ENCODE results near the gene ARGFX. TPM values are rescaled to one million over a fixed set of nuclear protein-coding genes. Genes with fewer than 3 reads are reported as not detected.

ARGFX gene
- total RNA-seq (2021; ENCODE audit: unreplicated experiment) = not detected
- polyA plus RNA-seq (2012) = not detected in 2 replicates
- Bru-seq, nascent RNA = not detected
- BruChase-seq, experiment 1, labeled RNA remaining after a 6-hour chase = not detected
- BruChase-seq, experiment 2, labeled RNA remaining after a 2-hour chase = not detected
- long read RNA-seq = 0 reads

- no TSS peak for BruUV-seq (replicated peaks)
- no peak for DNase-seq (ENCODE audit: low read depth, low spot score)
- Histone ChIP-seq H4K20me1 (ENCODE audit: insufficient read depth) (no peaks in the 10 kb centered on the region), H3K27ac (ENCODE audit: low read depth, low read length) (no peak within 1 kb of the TSS), H3K4me1 (ENCODE audit: control insufficient read depth in 1 of 2, insufficient read depth in 2 of 2, low read length in 2 of 2) (peaks cover 4 to 9% of the 10 kb centered on the region in 2 experiments; a peak in 2 of 4 replicates), H3K9me2 (ENCODE audit: insufficient read depth) (no peaks in the 10 kb centered on the region), H3K27me3 (ENCODE audit: insufficient read depth, low read length) (no peaks in the 10 kb centered on the region), H3K79me2 (ENCODE audit: insufficient read depth, low read length) (no peaks in the 10 kb centered on the region), H3K4me3 (replicated peaks in 1 of 2; ENCODE audit: low read depth in 1 of 2, low read length in 2 of 2) (no peak within 1 kb of the TSS), H3K36me3 (ENCODE audit: control insufficient read depth in 1 of 2, insufficient read depth in 2 of 2, low read length in 2 of 2) (no peaks in the 10 kb centered on the region), H3K9me3 (ENCODE audit: control insufficient read depth in 1 of 2, insufficient read depth in 1 of 2, low read depth in 1 of 2, low read length in 2 of 2) (no peaks in the 10 kb centered on the region), H3K4me2 (ENCODE audit: low read length) (peak within 1 kb of the TSS; percentile 28; the same call in 1 of the 2 replicates), H3K9ac (ENCODE audit: low read length) (no peak within 1 kb of the TSS), H2AFZ (ENCODE audit: low read depth, low read length, poor library complexity, severe bottlenecking) (no peak within 1 kb of the TSS)
- intact Hi-C loops (cut with micrococcal nuclease) = no loop called here
- POLR2A ChIA-PET = no interaction called here
- ATAC-seq = no peak
- RAD21 ChIA-PET (ENCODE audit: low non-redundant PET in 1 of 2, low total read pairs in 2 of 2, uncharacterized antibody in 2 of 2, unreplicated experiment in 2 of 2) = no interaction called here
- CTCF ChIA-PET = no interaction called here
- TF ChIP-seq POLR2A (IDR thresholded peaks at IDR 0.05; ENCODE audit: borderline replicate concordance, extremely low read depth, insufficient read depth, insufficient read length) = no peak
- no peak for TF ChIP-seq EZH2 (IDR thresholded peaks at IDR 0.05)
Observed at GRCh38 chr3:121567649-121568048, at the start of gene ARGFX. ARGFX (plus strand) TSS chr3:121567949; CDS start chr3:121570714, 2,765 bp downstream.

GRCh38 chr3:121517953-121518655, 49.6 kb upstream of the ARGFX start:
- DNase-seq (ENCODE audit: low read depth, low spot score) = no peak
- no peak overlapping the region for H3K27ac ChIP-seq (ENCODE audit: low read depth, low read length)
- RAD21 ChIA-PET (ENCODE audit: low non-redundant PET in 1 of 2, low total read pairs in 2 of 2, uncharacterized antibody in 2 of 2, unreplicated experiment in 2 of 2) = no interaction called here
- H3K9me2 ChIP-seq (ENCODE audit: insufficient read depth) = no peaks in the 10 kb centered on the region
- H3K79me2 ChIP-seq (ENCODE audit: insufficient read depth, low read length) = peaks cover 34% of the 10 kb centered on the region; the same call in 1 of the 2 replicates
- no peaks in the 10 kb centered on the region for H3K27me3 ChIP-seq (ENCODE audit: insufficient read depth, low read length)
- H3K9me3 ChIP-seq (ENCODE audit: control insufficient read depth in 1 of 2, insufficient read depth in 1 of 2, low read depth in 1 of 2, low read length in 2 of 2) = no peaks in the 10 kb centered on the region
- no TSS peak for BruUV-seq (replicated peaks)
- intact Hi-C loops (cut with micrococcal nuclease) = no loop called here
- H3K4me2 ChIP-seq (ENCODE audit: low read length) = no peak overlapping the region
- CTCF ChIA-PET = no interaction called here
- H4K20me1 ChIP-seq (ENCODE audit: insufficient read depth) = peaks cover 4% of the 10 kb centered on the region; the same call in 1 of the 2 replicates
- H3K9ac ChIP-seq (ENCODE audit: low read length) = no peak overlapping the region
- TF ChIP-seq ZFX (IDR thresholded peaks at IDR 0.05) (no peak), ATF3 (IDR thresholded peaks at IDR 0.05) (no peak)
- H3K4me1 ChIP-seq (ENCODE audit: control insufficient read depth in 1 of 2, insufficient read depth in 2 of 2, low read length in 2 of 2) = no peaks in the 10 kb centered on the region
- POLR2A ChIA-PET = no interaction called here
- ATAC-seq = no peak
- peaks cover 0 to 19% of the 10 kb centered on the region in 2 experiments; a peak in 2 of 4 replicates for H3K36me3 ChIP-seq (ENCODE audit: control insufficient read depth in 1 of 2, insufficient read depth in 2 of 2, low read length in 2 of 2)
- H2AFZ ChIP-seq (ENCODE audit: low read depth, low read length, poor library complexity, severe bottlenecking) = no peak overlapping the region
- H3K4me3 ChIP-seq (replicated peaks in 1 of 2; ENCODE audit: low read depth in 1 of 2, low read length in 2 of 2) = no peak overlapping the region
